Astrocyte of the cerebellum (primary cell): ENCODE results near the gene TRAPPC2L.

Experiments
- DNase-seq: peaks from one replicate; pipeline ENCODE4 v3.0.0-alpha.2; 2011; ENCODE audit warnings: low read depth
- H3K4me3 ChIP-seq: 2 replicates; pipeline ENCODE4 v1.5.1; 2011; ENCODE audit warnings: mild to moderate bottlenecking, low read depth, low read length, moderate library complexity
- CTCF ChIP-seq: IDR thresholded peaks from 2 replicates; pipeline ENCODE4 v1.5.1; 2012; ENCODE audit warnings: low read length, low read depth, moderate library complexity, mild to moderate bottlenecking; ENCODE audit errors: missing control alignments
- in situ Hi-C: cut with HindIII; loops from 2 replicates; pipeline ENCODE4 v1.10.0; 2017; ENCODE audit warnings: low sequenced_read_pairs

The TRAPPC2L gene

GRCh38 chr16:88883946-88884345, 27.0 kb downstream of the TRAPPC2L start:
- no peak overlapping the region for H3K4me3 ChIP-seq
- DNase-seq: no peak
- TF ChIP-seq CTCF: no peak
- in situ Hi-C loops: no loop called here

GRCh38 chr16:88884569-88885271, 27.8 kb downstream of the TRAPPC2L start:
- no peak for DNase-seq
- in situ Hi-C loops: no loop called here

GRCh38 chr16:88885693-88886280, 28.9 kb downstream of the TRAPPC2L start:
- in situ Hi-C loops: no loop called here
- DNase-seq: no peak
- TF ChIP-seq CTCF: no peak
- H3K4me3 ChIP-seq: no peak overlapping the region

More at GRCh38 chr16:88884569-88885271, 27.8 kb downstream of the TRAPPC2L start:
- H3K4me3 ChIP-seq: no peak overlapping the region
- no peak for TF ChIP-seq CTCF

- TF ChIP-seq CTCF: no peak
- no peak overlapping the region for H3K4me3 ChIP-seq
- no peak for DNase-seq
- in situ Hi-C loops: no loop called here
Measured at GRCh38 chr16:88886420-88886844, 29.5 kb downstream of the TRAPPC2L start.

GRCh38 chr16:88886845-88887521, 30.1 kb downstream of the TRAPPC2L start:
- in situ Hi-C loops: no loop called here
- no peak for DNase-seq
- no peak overlapping the region for H3K4me3 ChIP-seq
- no peak for TF ChIP-seq CTCF

GRCh38 chr16:88888057-88888456, 31.1 kb downstream of the TRAPPC2L start:
- no peak for DNase-seq
- no peak overlapping the region for H3K4me3 ChIP-seq
- TF ChIP-seq CTCF: no peak
- in situ Hi-C loops: no loop called here
